Suprapubic skin (tissue), 4 donors: ENCODE data around the gene MYOC. TPM values are rescaled to one million over a fixed set of nuclear protein-coding genes. Genes with fewer than 3 reads are reported as not detected.
"Not testable (repeated sequence)": the region's sequence is repeated elsewhere in the genome, so short reads cannot be mapped to it uniquely, and the experiment has no call there.

Experiments
- DNase-seq, 2 donors: peaks; one replicate each; pipeline ENCODE4 v3.0.0-alpha.2; 2019; ENCODE audit warnings: low spot score in 2 of 2
- H3K27ac ChIP-seq: fragments of 200-600 bp; sonication (generic); one replicate; pipeline ENCODE4 v1.5.1; 2019
- H3K27me3 ChIP-seq: fragments of 200-600 bp; sonication (generic); one replicate; pipeline ENCODE4 v1.5.1; 2019
- H3K36me3 ChIP-seq: fragments of 200-600 bp; sonication (generic); one replicate; pipeline ENCODE4 v1.5.1; 2019
- H3K4me1 ChIP-seq: fragments of 200-600 bp; sonication (generic); one replicate; pipeline ENCODE4 v1.5.1; 2019
- H3K4me3 ChIP-seq: fragments of 200-600 bp; sonication (generic); one replicate; pipeline ENCODE4 v1.5.1; 2019; ENCODE audit warnings: mild to moderate bottlenecking
- H3K9me3 ChIP-seq: fragments of 200-600 bp; sonication (generic); one replicate; pipeline ENCODE4 v1.5.1; 2019
- CTCF ChIP-seq, 2 donors: fragments of 200-600 bp in 1 of 2; fragments of 450-650 bp in 1 of 2; sonication (generic) in 1 of 2; IDR thresholded peaks; one replicate each; pipeline ENCODE4 v1.5.1; 2016 to 2019; ENCODE audit warnings: antibody characterized with exemption in 2 of 2, mild to moderate bottlenecking in 1 of 2, moderate library complexity in 1 of 2
- EP300 ChIP-seq: sonication (generic); formaldehyde crosslinking; IDR thresholded peaks from one replicate; pipeline ENCODE4 v1.6.1; 2017; ENCODE audit warnings: antibody characterized with exemption
- POLR2A ChIP-seq, 2 donors: fragments of 450-650 bp; IDR thresholded peaks; one replicate each; pipeline ENCODE4 v1.6.1; 2017; ENCODE audit warnings: antibody characterized with exemption in 2 of 2, mild to moderate bottlenecking in 2 of 2, moderate library complexity in 2 of 2
- POLR2AphosphoS5 ChIP-seq, 3 donors: sonication (generic); formaldehyde crosslinking; IDR thresholded peaks; one replicate each; pipeline ENCODE4 v1.6.1; 2017; ENCODE audit warnings: antibody characterized with exemption in 3 of 3
- WGBS: methylation state at CpG from one replicate; pipeline ENCODE4 v1.1.5; 2018; 5-methylcytosine and 5-hydroxymethylcytosine counted together
- total RNA-seq, 4 donors: library from RNA; depleted of rRNA; stranded (reverse); fragments of >200 nt; gene quantifications; one replicate each; pipeline ENCODE4 v1.1.0, GENCODE V29; 2016

MYOC gene
- total RNA-seq, 4 donors from 2014 or later: 0.34 to 3.1 (median 1.2) TPM

- no peak for DNase-seq
- H3K36me3 ChIP-seq: no peaks in the 10 kb centered on the region
- H3K4me1 ChIP-seq: no peaks in the 10 kb centered on the region
- H3K27me3 ChIP-seq: no peaks in the 10 kb centered on the region
- H3K4me3 ChIP-seq: no peak overlapping the region
- TF ChIP-seq POLR2A (IDR thresholded peaks at IDR 0.05) (no peak), EP300 (no peak), POLR2AphosphoS5 (IDR thresholded peaks at IDR 0.05) (no peak), CTCF (IDR thresholded peaks at IDR 0.05) (no peak)
- WGBS: 77% methylated on average over 9 of the region's 9 CpGs
- no peak overlapping the region for H3K27ac ChIP-seq
- no peaks in the 10 kb centered on the region for H3K9me3 ChIP-seq
Observed at GRCh38 chr1:171623651-171624331, 28.7 kb downstream of the MYOC start.

- H3K36me3 ChIP-seq: no peaks in the 10 kb centered on the region
- no peak for DNase-seq
- H3K27me3 ChIP-seq: no peaks in the 10 kb centered on the region
- no peaks in the 10 kb centered on the region for H3K9me3 ChIP-seq
- no peak within 1 kb of the TSS for H3K27ac ChIP-seq
- H3K4me1 ChIP-seq: no peaks in the 10 kb centered on the region
- 55% methylated on average over 7 of the region's 7 CpGs for WGBS
- H3K4me3 ChIP-seq: no peak within 1 kb of the TSS
- TF ChIP-seq CTCF (IDR thresholded peaks at IDR 0.05): no peak
- TF ChIP-seq EP300: no peak
- no peak for TF ChIP-seq POLR2AphosphoS5 (IDR thresholded peaks at IDR 0.05)
- TF ChIP-seq POLR2A (IDR thresholded peaks at IDR 0.05): no peak
Observed at GRCh38 chr1:171622152-171622462, 30.4 kb downstream of the MYOC start, which contains the start of gene MYOCOS. Gene MYOCOS, plus strand, starts transcription at chr1:171622243. Its CDS starts 1,641 bp downstream, at chr1:171623884.

GRCh38 chr1:171616586-171616985, 35.9 kb downstream of the MYOC start:
- Histone ChIP-seq H3K27me3 (no peaks in the 10 kb centered on the region), H3K4me3 (no peak overlapping the region), H3K4me1 (no peaks in the 10 kb centered on the region), H3K36me3 (no peaks in the 10 kb centered on the region), H3K9me3 (no peaks in the 10 kb centered on the region), H3K27ac (no peak overlapping the region)
- TF ChIP-seq CTCF (IDR thresholded peaks at IDR 0.05) (no peak), POLR2AphosphoS5 (IDR thresholded peaks at IDR 0.05) (no peak), POLR2A (IDR thresholded peaks at IDR 0.05) (no peak), EP300 (no peak)
- DNase-seq: no peak
- 82% methylated on average over 2 of the region's 2 CpGs for WGBS

- not testable (repeated sequence) for H3K27ac ChIP-seq, H3K36me3 ChIP-seq, H3K4me1 ChIP-seq, DNase-seq, H3K9me3 ChIP-seq, H3K27me3 ChIP-seq, H3K4me3 ChIP-seq
- 78% methylated on average over 14 of the region's 14 CpGs for WGBS
Observed at GRCh38 chr1:171615122-171615906, 37.2 kb downstream of the MYOC start.

GRCh38 chr1:171613282-171613681, 39.2 kb downstream of the MYOC start:
- 100% methylated on average over 1 of the region's 1 CpG for WGBS
- H3K9me3 ChIP-seq: no peaks in the 10 kb centered on the region
- no peak overlapping the region for H3K27ac ChIP-seq
- TF ChIP-seq EP300 (no peak), CTCF (IDR thresholded peaks at IDR 0.05) (no peak), POLR2A (IDR thresholded peaks at IDR 0.05) (no peak), POLR2AphosphoS5 (IDR thresholded peaks at IDR 0.05) (no peak)
- no peak for DNase-seq
- H3K4me1 ChIP-seq: no peaks in the 10 kb centered on the region
- no peak overlapping the region for H3K4me3 ChIP-seq
- H3K36me3 ChIP-seq: no peaks in the 10 kb centered on the region
- H3K27me3 ChIP-seq: no peaks in the 10 kb centered on the region
